Activated CD4-positive, alpha-beta T cell treated with anti-CD3 and anti-CD28 coated beads for 4 hours (primary cell): ENCODE results near the gene ARMC10.
"Not testable (repeated sequence)": the region's sequence is repeated elsewhere in the genome, so short reads cannot be mapped to it uniquely, and the experiment has no call there.

ENCODE experiments used
- DNase-seq, 2 donors: peaks; one replicate each; pipeline ENCODE4 v3.0.0-alpha.2; 2020

The ARMC10 gene

DNA sequence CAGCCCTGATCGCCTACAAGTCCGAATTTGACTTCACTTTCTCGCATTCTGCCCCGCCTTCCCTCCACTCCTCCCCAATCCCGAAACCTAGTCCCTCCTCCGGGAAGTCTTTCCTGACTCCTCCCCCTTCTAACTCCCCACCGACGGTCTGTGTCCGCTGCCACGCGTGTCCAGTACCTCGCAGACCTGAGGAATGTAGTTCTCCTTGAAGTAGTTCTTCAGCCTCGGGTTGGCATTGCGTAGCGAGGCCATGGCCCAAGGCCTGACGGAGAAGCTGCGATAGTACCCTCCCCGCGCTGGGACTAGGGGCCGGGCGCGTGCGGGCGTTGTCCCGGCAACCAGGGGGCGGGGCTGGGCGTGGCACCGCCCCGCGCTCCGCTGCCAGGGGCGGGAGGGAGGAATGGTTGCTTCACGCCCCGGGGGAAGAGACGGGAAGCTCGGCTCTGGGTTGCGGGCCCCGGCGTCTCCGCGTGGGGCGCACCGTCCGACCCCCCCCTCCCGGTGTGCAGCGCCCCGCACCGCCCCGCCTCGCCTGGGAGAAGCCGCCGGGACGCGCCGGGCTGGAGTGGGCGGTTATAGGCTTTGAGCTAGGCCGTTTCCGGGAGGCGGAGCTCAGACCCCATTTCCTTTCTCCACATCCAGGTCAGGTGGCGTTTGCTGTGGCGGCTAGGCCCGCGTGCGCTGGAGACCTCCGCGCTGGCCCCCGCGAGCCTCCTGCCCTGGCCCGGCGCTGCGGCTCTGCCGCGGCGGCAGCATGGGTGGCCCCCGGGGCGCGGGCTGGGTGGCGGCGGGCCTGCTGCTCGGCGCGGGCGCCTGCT is at the start of gene ARMC10, which contains the start of gene FBXL13:
Gene ARMC10 (plus strand): TSS at position 622 of the 818 bp plus-strand sequence. CDS start 133 bp downstream, at position 755.
Gene FBXL13 (minus strand): TSS at position 278 of the 818 bp plus-strand sequence.
- DNase-seq: peak; percentile 88 to 89

GRCh38 chr7:103025341-103025740 is 49.6 kb upstream of the ARMC10 start:
- no peak for DNase-seq

GRCh38 chr7:103031024-103031423 is 43.9 kb upstream of the ARMC10 start:
- DNase-seq: no peak

DNA sequence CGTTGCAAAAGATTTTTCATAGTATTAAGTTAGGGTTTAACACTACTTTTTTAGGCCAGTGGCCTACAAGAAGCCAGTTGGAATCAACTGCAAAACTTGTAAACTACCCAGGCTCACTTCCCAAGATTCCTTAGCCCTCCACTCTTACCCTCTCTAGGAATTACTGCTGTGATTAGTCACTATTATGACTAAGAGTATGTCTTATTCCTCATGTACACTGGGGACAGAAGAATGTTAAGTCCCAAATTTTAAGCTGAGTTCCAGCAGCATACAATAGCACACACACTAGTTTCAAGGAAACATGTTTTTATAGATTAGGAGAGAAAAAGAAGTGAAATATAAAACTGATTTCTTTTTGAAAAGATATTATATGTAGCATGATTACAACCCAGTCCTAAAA is 43.2 kb upstream of the ARMC10 start:
- DNase-seq: no peak

DNA sequence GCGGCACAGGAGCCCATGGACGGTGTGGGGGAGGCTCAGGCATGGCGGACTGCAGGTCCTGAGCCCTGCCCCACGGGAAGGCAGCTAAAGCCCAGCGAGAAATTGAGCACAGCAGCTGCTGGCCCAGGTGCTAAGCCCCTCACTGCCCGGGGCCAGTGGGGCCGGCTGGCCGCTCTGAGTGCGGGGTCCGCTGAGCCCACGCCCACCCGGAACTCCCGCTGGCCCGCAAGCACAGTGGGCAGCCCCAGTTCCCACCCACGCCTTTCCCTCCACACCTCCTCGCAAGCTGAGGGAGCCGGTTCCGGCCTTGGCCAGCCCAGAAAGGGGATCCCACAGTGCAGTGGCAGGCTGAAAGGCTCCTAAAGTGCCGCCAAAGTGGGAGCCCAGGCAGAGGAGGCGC is 40.6 kb upstream of the ARMC10 start:
- not testable (repeated sequence) for DNase-seq

- no peak for DNase-seq
Measured at GRCh38 chr7:103037476-103037822, 37.5 kb upstream of the ARMC10 start.

DNA sequence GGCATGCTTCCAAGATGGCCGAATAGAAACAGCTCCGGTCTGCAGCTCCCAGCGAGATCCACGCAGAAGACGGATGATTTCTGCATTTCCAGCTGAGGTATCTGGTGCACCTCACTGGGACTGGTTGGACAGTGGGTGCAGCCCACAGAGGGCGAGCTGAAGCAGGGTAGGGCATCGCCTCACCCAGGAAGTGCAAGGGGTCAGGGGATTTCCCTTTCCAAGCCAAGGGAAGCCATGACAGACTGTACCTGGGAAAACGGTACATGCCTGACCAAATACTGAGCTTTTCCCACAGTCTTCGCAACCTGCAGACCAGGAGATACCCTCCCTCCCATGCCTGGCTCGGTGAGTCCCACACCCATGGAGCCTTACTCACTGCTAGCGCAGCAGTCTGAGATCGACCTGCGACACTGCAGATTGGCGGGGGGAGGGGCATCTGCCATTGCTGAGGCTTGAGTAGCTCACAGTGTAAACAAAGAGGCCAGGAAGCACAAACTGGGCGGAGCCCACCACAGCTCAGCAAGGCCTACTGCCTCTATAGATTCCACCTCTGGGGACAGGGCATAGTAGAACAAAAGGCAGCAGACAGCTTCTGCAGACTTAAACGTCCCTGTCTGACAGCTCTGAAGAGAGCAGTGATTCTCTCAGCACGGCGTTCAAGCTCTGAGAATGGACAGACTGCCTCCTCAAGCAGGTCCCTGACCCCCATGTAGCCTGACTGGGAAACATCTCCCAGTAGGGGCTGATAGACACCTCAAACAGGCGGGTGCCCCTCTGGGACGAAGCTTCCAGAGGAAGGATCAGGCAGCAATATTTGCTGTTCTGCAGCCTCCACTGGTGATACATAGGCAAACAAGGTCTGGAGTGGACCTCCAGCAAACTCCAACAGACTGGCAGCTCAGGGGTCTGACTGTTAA is 36.9 kb upstream of the ARMC10 start:
- not testable (repeated sequence) for DNase-seq

- not testable (repeated sequence) for DNase-seq
Measured at GRCh38 chr7:103041815-103042214, 33.1 kb upstream of the ARMC10 start.

DNA sequence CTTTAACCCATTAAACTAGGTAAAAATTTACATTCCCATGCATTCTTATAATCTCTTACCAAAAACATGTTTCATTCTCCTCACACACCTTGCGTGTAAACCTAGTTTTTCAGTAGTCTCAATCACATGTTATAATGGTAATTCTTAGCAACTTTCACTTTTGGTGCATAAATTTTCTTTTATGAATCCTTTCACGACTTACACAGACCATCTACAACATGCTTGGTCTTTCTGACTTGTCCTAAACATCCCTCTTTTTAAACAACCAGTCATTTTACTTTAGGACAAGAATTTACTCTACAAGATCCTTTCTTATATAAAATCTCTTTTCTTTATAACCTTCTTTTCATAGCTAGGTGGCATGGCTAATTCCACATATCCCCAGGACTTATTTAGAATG is 26.1 kb upstream of the ARMC10 start:
- no peak for DNase-seq

- no peak for DNase-seq
Measured at GRCh38 chr7:103051519-103051918, 23.4 kb upstream of the ARMC10 start.

DNA sequence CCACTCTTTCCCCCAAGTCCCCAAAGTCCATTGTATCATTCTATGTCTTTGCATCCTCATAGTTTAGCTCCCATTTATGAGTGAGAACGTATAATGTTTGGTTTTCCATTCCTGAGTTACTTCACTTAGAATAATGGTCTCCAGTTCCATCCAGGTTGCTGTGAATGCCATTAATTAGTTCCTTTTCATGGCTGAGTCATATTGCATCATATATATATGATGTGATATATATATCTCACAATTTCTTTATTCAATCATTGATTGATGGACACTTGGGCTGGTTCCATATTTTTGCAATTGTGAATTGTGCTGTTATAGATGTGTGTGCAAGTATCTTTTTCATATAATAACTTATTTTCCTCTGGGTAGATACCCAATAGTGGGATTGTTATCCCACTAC is 18.9 kb upstream of the ARMC10 start:
- not testable (repeated sequence) for DNase-seq

- no peak for DNase-seq
Measured at GRCh38 chr7:103058122-103058521, 16.8 kb upstream of the ARMC10 start.

GRCh38 chr7:103059471-103059870 is 15.5 kb upstream of the ARMC10 start:
- no peak for DNase-seq

- no peak for DNase-seq
Measured at GRCh38 chr7:103063895-103064294, 11.0 kb upstream of the ARMC10 start.

GRCh38 chr7:103065667-103066066 is 9.3 kb upstream of the ARMC10 start:
- peak; percentile 29 to 37 for DNase-seq

DNA sequence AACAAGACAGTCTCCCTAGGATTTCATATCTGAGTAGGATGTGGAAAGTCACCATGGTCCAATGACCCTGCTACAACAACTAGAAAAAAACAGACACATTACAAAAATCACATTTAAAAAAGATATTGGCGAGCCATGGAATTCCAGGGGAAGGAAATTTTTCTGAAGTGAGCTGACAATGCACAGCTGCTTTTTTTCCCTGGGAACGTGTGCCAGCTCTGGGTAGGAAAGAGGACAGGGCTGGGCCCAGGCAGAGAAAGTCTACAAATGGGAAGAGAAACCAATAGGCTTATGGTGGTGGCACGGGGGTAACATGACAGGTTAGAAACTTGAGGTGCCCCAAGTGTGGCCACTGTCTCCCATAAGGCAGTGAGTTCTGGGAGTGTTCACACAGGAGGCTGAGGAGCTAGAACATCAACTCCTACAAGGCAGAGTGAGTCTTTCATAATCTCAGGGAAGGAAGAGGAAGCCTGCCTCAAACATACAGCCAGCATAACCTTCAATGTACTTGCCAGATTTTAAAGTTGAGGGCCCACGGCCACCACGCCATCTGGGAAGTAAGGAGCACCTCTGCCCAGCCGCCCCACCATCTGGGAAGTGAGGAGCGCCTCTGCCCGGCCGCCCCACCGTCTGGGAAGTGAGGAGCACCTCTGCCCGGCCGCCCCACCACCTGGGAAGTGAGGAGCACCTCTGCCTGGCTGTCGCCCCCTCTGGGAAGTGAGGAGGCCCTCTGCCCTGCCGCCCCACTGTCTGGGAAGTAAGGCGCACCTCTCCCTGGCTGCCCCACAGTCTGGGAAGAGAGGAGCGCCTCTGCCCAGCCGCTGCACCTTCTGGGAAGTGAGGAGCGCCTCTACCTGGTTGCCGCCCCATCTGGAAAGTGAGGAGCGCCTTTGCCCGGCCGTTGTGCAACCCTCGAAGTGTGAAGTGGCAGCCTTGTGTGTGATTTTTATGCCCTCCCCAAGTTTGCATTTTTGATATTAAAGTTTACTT is 6.2 kb upstream of the ARMC10 start:
- no peak for DNase-seq

GRCh38 chr7:103071000-103071399 is 3.9 kb upstream of the ARMC10 start:
- no peak for DNase-seq

DNA sequence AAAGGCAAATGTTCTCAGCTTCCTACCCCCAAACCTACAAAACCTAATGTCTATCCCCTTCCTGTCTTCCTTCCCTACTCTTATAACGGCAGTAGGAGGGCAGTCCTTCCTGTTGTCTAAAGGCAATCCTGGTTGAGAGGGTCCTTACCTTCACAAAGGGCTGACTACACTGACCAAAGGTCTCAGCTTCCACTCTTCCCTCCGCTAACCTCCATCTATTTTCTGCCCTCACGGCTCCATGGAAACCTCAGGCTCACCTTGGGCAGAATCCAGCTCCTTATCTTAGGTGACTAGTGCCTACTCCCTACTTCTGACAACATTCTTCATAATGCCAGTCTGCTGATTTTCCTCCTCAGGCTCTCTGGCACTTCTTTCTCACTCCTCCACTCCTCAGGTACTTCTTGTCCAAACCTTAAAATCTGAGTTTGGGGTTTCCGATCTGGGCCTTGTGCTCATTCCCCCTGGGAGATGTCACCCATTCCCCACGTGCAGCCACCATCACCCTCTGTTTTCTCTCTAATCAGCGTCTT is 886 bp upstream of the ARMC10 start:
- no peak for DNase-seq

GRCh38 chr7:103075337-103075918 is 488 bp downstream of the ARMC10 start:
- DNase-seq: peak; percentile 74 to 85

- DNase-seq: no peak
Measured at GRCh38 chr7:103076764-103077163, 1.8 kb downstream of the ARMC10 start.

DNA sequence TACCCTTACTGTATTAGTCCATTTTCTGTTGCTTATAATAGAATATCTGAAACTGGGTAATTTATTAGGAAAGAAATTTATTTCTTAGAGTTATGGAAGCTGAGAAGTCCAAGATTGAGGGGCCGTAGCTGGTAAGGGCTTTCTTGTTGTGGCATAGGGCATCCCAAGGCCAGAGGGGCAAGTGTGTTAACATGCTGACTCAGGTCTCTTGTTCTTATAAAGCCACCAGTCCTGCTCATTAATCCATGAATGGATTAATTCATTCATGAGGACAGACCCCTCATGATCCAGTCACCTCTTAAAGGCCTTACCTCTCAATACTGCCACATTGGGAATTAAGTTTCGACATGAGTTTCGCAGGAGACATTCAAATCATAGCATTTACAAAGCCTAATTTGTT is 2.4 kb downstream of the ARMC10 start:
- no peak for DNase-seq

GRCh38 chr7:103078226-103078625 is 3.3 kb downstream of the ARMC10 start:
- DNase-seq: not testable (repeated sequence)
